KOPT-K1 (cell line): ENCODE data around the gene ZNRF3.

Source experiments
- H3K27ac ChIP-seq: fragments of 200-600 bp; sonication (generic); 2 replicates; pipeline ENCODE4 v1.5.1; 2016; ENCODE audit warnings: antibody characterized with exemption, mild to moderate bottlenecking, low read depth, low read length; ENCODE audit not compliant: poor library complexity, severe bottlenecking
- H3K36me3 ChIP-seq: fragments of 200-600 bp; sonication (generic); 2 replicates; pipeline ENCODE4 v1.5.1; 2017; ENCODE audit warnings: antibody characterized with exemption, mild to moderate bottlenecking, low read length, moderate library complexity; ENCODE audit not compliant: insufficient read depth
- H3K9me3 ChIP-seq: fragments of 200-600 bp; sonication (generic); 2 replicates; pipeline ENCODE4 v1.5.1; 2017; ENCODE audit warnings: antibody characterized with exemption, low read length, mild to moderate bottlenecking; ENCODE audit not compliant: insufficient read depth, poor library complexity, severe bottlenecking

The ZNRF3 gene

GRCh38 chr22:29061773-29062172 is 178.4 kb downstream of the ZNRF3 start, which contains the start of gene C22orf31:
TSS of gene C22orf31 (minus strand) at chr22:29061831. CDS start at chr22:29061792, 39 bp downstream.
- no peaks in the 10 kb centered on the region for H3K9me3 ChIP-seq
- H3K36me3 ChIP-seq, result no peaks in the 10 kb centered on the region
- H3K27ac ChIP-seq, result no peak within 1 kb of the TSS

GRCh38 chr22:29062286-29062821 is 179.0 kb downstream of the ZNRF3 start:
- Histone ChIP-seq H3K9me3 (no peaks in the 10 kb centered on the region), H3K36me3 (no peaks in the 10 kb centered on the region), H3K27ac (no peak overlapping the region)

- H3K9me3 ChIP-seq, result no peaks in the 10 kb centered on the region
- no peaks in the 10 kb centered on the region for H3K36me3 ChIP-seq
- H3K27ac ChIP-seq, result no peak overlapping the region
Observed at GRCh38 chr22:29065468-29066190, 182.3 kb downstream of the ZNRF3 start.

- Histone ChIP-seq H3K36me3 (no peaks in the 10 kb centered on the region), H3K27ac (no peak overlapping the region), H3K9me3 (no peaks in the 10 kb centered on the region)
Observed at GRCh38 chr22:29069463-29069862, 186.1 kb downstream of the ZNRF3 start.

- Histone ChIP-seq H3K36me3 (no peaks in the 10 kb centered on the region), H3K27ac (no peak overlapping the region), H3K9me3 (no peaks in the 10 kb centered on the region)
Observed at GRCh38 chr22:29070490-29070889, 187.1 kb downstream of the ZNRF3 start.

GRCh38 chr22:29071261-29072045 is 188.1 kb downstream of the ZNRF3 start:
- Histone ChIP-seq H3K9me3 (no peaks in the 10 kb centered on the region), H3K27ac (no peak overlapping the region), H3K36me3 (no peaks in the 10 kb centered on the region)

GRCh38 chr22:29072193-29072978 is 189.0 kb downstream of the ZNRF3 start:
- Histone ChIP-seq H3K9me3 (no peaks in the 10 kb centered on the region), H3K27ac (no peak overlapping the region)

GRCh38 chr22:29072979-29073617 is 189.7 kb downstream of the ZNRF3 start, which contains the start of gene KREMEN1:
TSS of gene KREMEN1 (plus strand) at chr22:29073035. CDS start at chr22:29073131, 96 bp downstream.
- H3K9me3 ChIP-seq, result no peaks in the 10 kb centered on the region
- H3K36me3 ChIP-seq, result no peaks in the 10 kb centered on the region
- H3K27ac ChIP-seq, result no peak within 1 kb of the TSS

More at GRCh38 chr22:29072193-29072978, 189.0 kb downstream of the ZNRF3 start:
- H3K36me3 ChIP-seq, result no peaks in the 10 kb centered on the region

- Histone ChIP-seq H3K36me3 (no peaks in the 10 kb centered on the region), H3K27ac (no peak overlapping the region), H3K9me3 (no peaks in the 10 kb centered on the region)
Observed at GRCh38 chr22:29073618-29074275, 190.4 kb downstream of the ZNRF3 start.

GRCh38 chr22:29074276-29074772 is 191.0 kb downstream of the ZNRF3 start:
- no peaks in the 10 kb centered on the region for H3K9me3 ChIP-seq
- no peak overlapping the region for H3K27ac ChIP-seq
- H3K36me3 ChIP-seq, result no peaks in the 10 kb centered on the region

GRCh38 chr22:29078036-29078868 is 194.9 kb downstream of the ZNRF3 start:
- Histone ChIP-seq H3K36me3 (no peaks in the 10 kb centered on the region), H3K9me3 (no peaks in the 10 kb centered on the region), H3K27ac (no peak overlapping the region)

GRCh38 chr22:29078869-29079207 is 195.5 kb downstream of the ZNRF3 start:
- no peak overlapping the region for H3K27ac ChIP-seq
- H3K36me3 ChIP-seq, result no peaks in the 10 kb centered on the region
- no peaks in the 10 kb centered on the region for H3K9me3 ChIP-seq

- Histone ChIP-seq H3K9me3 (no peaks in the 10 kb centered on the region), H3K36me3 (no peaks in the 10 kb centered on the region), H3K27ac (no peak overlapping the region)
Observed at GRCh38 chr22:29079218-29079901, 196.0 kb downstream of the ZNRF3 start.
